Pancreas (tissue), 10 donors: ENCODE data around the gene TSC22D3. TPM values are rescaled to one million over a fixed set of nuclear protein-coding genes. Genes with fewer than 3 reads are reported as not detected.

Source experiments
- ATAC-seq, 4 donors: fragments of 200-7000 bp; cut with Tn5 transposase; one replicate each; pipeline versions ENCODE4 v1.8.0 to v1.9.1; 2020; ENCODE audit warnings: mild to moderate bottlenecking in 4 of 4, moderate library complexity in 4 of 4
- DNase-seq, 6 donors: peaks; one replicate each; pipeline ENCODE4 v3.0.0-alpha.2; 2020
- FAIRE-seq: peaks from 2 replicates; lab custom pipeline; 2012; peaks lifted over from hg19 to GRCh38; lab: Jason Lieb, UNC
- H3K27ac ChIP-seq, 4 donors: fragments of 200-600 bp; sonication (generic); 1 replicate in 3 of 4; 2 replicates in 1 of 4; pipeline versions ENCODE4 v1.5.0 to v1.8.0; 2020
- H3K27me3 ChIP-seq, 4 donors: fragments of 200-600 bp; one replicate each; pipeline ENCODE4 v1.8.0; 2021
- H3K36me3 ChIP-seq, 3 donors: fragments of 200-600 bp; sonication (generic) in 1 of 3; one replicate each; pipeline versions ENCODE4 v1.5.0 to v1.8.0; 2020 to 2021
- H3K4me1 ChIP-seq, 3 donors: fragments of 200-600 bp; one replicate each; pipeline ENCODE4 v1.8.0; 2021
- H3K4me3 ChIP-seq, 4 donors: fragments of 200-600 bp; sonication (generic) in 2 of 4; one replicate each; pipeline versions ENCODE4 v1.5.0 to v1.8.0; 2020 to 2021
- H3K9me3 ChIP-seq, 4 donors: fragments of 200-600 bp; one replicate each; pipeline ENCODE4 v1.8.0; 2021
- CTCF ChIP-seq, 4 donors: fragments of 200-600 bp; sonication (generic) in 3 of 4; IDR thresholded peaks; one replicate each; pipeline versions ENCODE4 v1.5.0 to v1.8.0; 2021; ENCODE audit warnings: antibody characterized with exemption in 4 of 4
- WGBS, 2 donors: extraction: QIAGEN DNeasy Blood & Tissue Kit; methylation state at CpG; one replicate each; pipeline ENCODE4 v1.1.7; 2013; 5-methylcytosine and 5-hydroxymethylcytosine counted together
- intact Hi-C, 3 donors: fragments of 100-400 bp; cut with DNase I; formaldehyde crosslinking; loops; one replicate each; pipeline versions ENCODE4 v1.11.1 to v1.14.2; 2022
- polyA plus RNA-seq, 2 donors: library from polyadenylated mRNA; stranded (reverse); fragments of 200-250 nt; gene quantifications; one replicate each; pipeline ENCODE4 v1.2.3, GENCODE V29; 2013
- total RNA-seq, 6 donors: library from RNA; stranded (reverse); fragmentation: NEBNext Ultra II Directional in 4 of 6; extraction: Animal tissue kit (Norgen Biotek cat#: 25700) in 4 of 6; gene quantifications; one replicate each; pipeline versions ENCODE4 v1.2.1 to v1.2.4, GENCODE V29; 2021 to 2023
- donor health status: healthy with polysubstance abuse.
- donor health status: DM: no; HTN: no; CAD: no; lungs with moderate emphysema.
- donor health status: DM: no; HTN: no; CAD: no.
- donor health status: control.
- donor health status: control.
- donor health status: Bipolar disorder and iron deficiency.
- donor health status: DM: yes; HTN: yes; CAD: no.
- donor health status: DM: no; HTN: no; CAD: no.
- donor health status: DM: no; HTN: no; CAD: no.
- donor health status: DM: yes; HTN: yes; CAD: no.

The TSC22D3 gene
- total and polyA plus RNA-seq, 8 donors = 12.8 to 86.6 (median 47.3) TPM

GRCh38 chrX:107763647-107764046, 11.9 kb downstream of the TSC22D3 start:
- H3K4me3 ChIP-seq = no peak overlapping the region
- 55 to 78% methylated on average over 1 of the region's 1 CpG for WGBS, 2 donors
- no peak for FAIRE-seq
- no peak for DNase-seq
- peaks cover 0 to 3% (median 0%) of the 10 kb centered on the region in 3 donors for H3K4me1 ChIP-seq
- no peaks in the 10 kb centered on the region for H3K9me3 ChIP-seq
- H3K27ac ChIP-seq = no peak overlapping the region
- intact Hi-C loops = no loop called here
- H3K27me3 ChIP-seq = no peaks in the 10 kb centered on the region
- H3K36me3 ChIP-seq = no peaks in the 10 kb centered on the region
- no peak for TF ChIP-seq CTCF (IDR thresholded peaks at IDR 0.05)
- no peak for ATAC-seq

- intact Hi-C loops = no loop called here
- WGBS, 2 donors = 72 to 93% methylated on average over 5 of the region's 5 CpGs
- no peak for ATAC-seq
- Histone ChIP-seq H3K27ac (no peak overlapping the region), H3K27me3 (no peaks in the 10 kb centered on the region), H3K9me3 (no peaks in the 10 kb centered on the region), H3K4me3 (no peak overlapping the region), H3K36me3 (no peaks in the 10 kb centered on the region), H3K4me1 (peaks cover 0 to 8% (median 0%) of the 10 kb centered on the region in 3 donors)
- no peak for FAIRE-seq
- TF ChIP-seq CTCF (IDR thresholded peaks at IDR 0.05) = no peak
- no peak for DNase-seq
Measured at GRCh38 chrX:107760304-107761077, 15.1 kb downstream of the TSC22D3 start.

GRCh38 chrX:107758231-107758766, 17.3 kb downstream of the TSC22D3 start:
- no peak overlapping the region for H3K4me3 ChIP-seq
- TF ChIP-seq CTCF (IDR thresholded peaks at IDR 0.05) = no peak
- intact Hi-C loops = no loop called here
- H3K4me1 ChIP-seq = peaks cover 0 to 9% (median 0%) of the 10 kb centered on the region in 3 donors
- FAIRE-seq (no peak), ATAC-seq (no peak), DNase-seq (no peak)
- H3K36me3 ChIP-seq = no peaks in the 10 kb centered on the region
- no peak overlapping the region for H3K27ac ChIP-seq
- no peaks in the 10 kb centered on the region for H3K27me3 ChIP-seq
- H3K9me3 ChIP-seq = no peaks in the 10 kb centered on the region
- WGBS, 2 donors = 70 to 90% methylated on average over 5 of the region's 5 CpGs

- ATAC-seq = peak in 3 of 4 donors; percentile 25 to 47 (median 35)
- WGBS, 2 donors = 33 to 49% methylated on average over 3 of the region's 3 CpGs
- no peak for FAIRE-seq
- TF ChIP-seq CTCF (IDR thresholded peaks at IDR 0.05) = no peak
- intact Hi-C loops = no loop called here
- H3K4me1 ChIP-seq = peaks cover 0 to 9% (median 0%) of the 10 kb centered on the region in 3 donors
- H3K36me3 ChIP-seq = no peaks in the 10 kb centered on the region
- H3K4me3 ChIP-seq = no peak overlapping the region
- H3K27me3 ChIP-seq = no peaks in the 10 kb centered on the region
- peak overlapping the region in 2 of 4 donors; percentile 22 to 27 for H3K27ac ChIP-seq
- DNase-seq = no peak
- no peaks in the 10 kb centered on the region for H3K9me3 ChIP-seq
Measured at GRCh38 chrX:107755721-107756120, 19.9 kb downstream of the TSC22D3 start.

- peaks cover 0 to 10% (median 0%) of the 10 kb centered on the region in 3 donors for H3K4me1 ChIP-seq
- no peaks in the 10 kb centered on the region for H3K27me3 ChIP-seq
- H3K4me3 ChIP-seq = no peak overlapping the region
- DNase-seq (no peak), FAIRE-seq (no peak), ATAC-seq (peak in 1 of 4 donors; percentile 20)
- WGBS, 2 donors = 84 to 88% methylated on average over 4 of the region's 4 CpGs
- H3K27ac ChIP-seq = no peak overlapping the region
- intact Hi-C loops = no loop called here
- TF ChIP-seq CTCF (IDR thresholded peaks at IDR 0.05) = no peak
- H3K36me3 ChIP-seq = no peaks in the 10 kb centered on the region
- no peaks in the 10 kb centered on the region for H3K9me3 ChIP-seq
Measured at GRCh38 chrX:107753187-107753586, 22.4 kb downstream of the TSC22D3 start.
